GM18508 (cell line): ENCODE measurements around the gene PYROXD2.

Experiments
- ATAC-seq: cut with Tn5 transposase; IDR thresholded peaks from one replicate; pipeline ENCODE4 v1.9.1; 2021; ENCODE audit warnings: moderate number of reproducible peaks; ENCODE audit not compliant: insufficient read depth, unreplicated experiment

Gene PYROXD2

GRCh38 chr10:98340261-98340939, 74.6 kb downstream of the PYROXD2 start:
- ATAC-seq: peak; percentile 7

GRCh38 chr10:98339799-98340198, 75.2 kb downstream of the PYROXD2 start:
- ATAC-seq: peak; percentile 81

GRCh38 chr10:98338896-98339295, 76.1 kb downstream of the PYROXD2 start:
- ATAC-seq: no peak

GRCh38 chr10:98338318-98338717, 76.7 kb downstream of the PYROXD2 start:
- no peak for ATAC-seq

GRCh38 chr10:98337484-98337883, 77.5 kb downstream of the PYROXD2 start:
- ATAC-seq: no peak
